ENCODE results near the gene SFT2D3.

The SFT2D3 gene

GRCh38 chr2:127721978-127722355 is 20.7 kb downstream of the SFT2D3 start:
- Histone ChIP-seq H3K4me2 (ENCODE audit: low read length) (no peak overlapping the region), H3K9me3 (replicated peaks; ENCODE audit: low read length) (no peaks in the 10 kb centered on the region), H3K9ac (ENCODE audit: low read depth, low read length) (no peak overlapping the region), H3K4me3 (ENCODE audit: low read length) (no peak overlapping the region), H3K27me3 (ENCODE audit: control insufficient read depth, insufficient read depth, low read length) (no peaks in the 10 kb centered on the region), H3K4me1 (ENCODE audit: control insufficient read depth, insufficient read depth, low read length) (peaks cover 10% of the 10 kb centered on the region), H3K36me3 (ENCODE audit: insufficient read depth, low read length) (peaks cover 56% of the 10 kb centered on the region)

- Histone ChIP-seq H3K27me3 (ENCODE audit: control insufficient read depth, insufficient read depth, low read length) (no peaks in the 10 kb centered on the region), H3K4me3 (ENCODE audit: low read length) (no peak overlapping the region), H3K36me3 (ENCODE audit: insufficient read depth, low read length) (peaks cover 51% of the 10 kb centered on the region), H3K4me2 (ENCODE audit: low read length) (no peak overlapping the region), H3K4me1 (ENCODE audit: control insufficient read depth, insufficient read depth, low read length) (peaks cover 10% of the 10 kb centered on the region), H3K9me3 (replicated peaks; ENCODE audit: low read length) (no peaks in the 10 kb centered on the region), H3K9ac (ENCODE audit: low read depth, low read length) (no peak overlapping the region)
Measured at GRCh38 chr2:127722807-127723206, 21.5 kb downstream of the SFT2D3 start.

- peaks cover 10% of the 10 kb centered on the region for H3K4me1 ChIP-seq (ENCODE audit: control insufficient read depth, insufficient read depth, low read length)
- H3K9ac ChIP-seq (ENCODE audit: low read depth, low read length), result no peak overlapping the region
Measured at GRCh38 chr2:127726158-127726880, 25.0 kb downstream of the SFT2D3 start.

GRCh38 chr2:127733113-127733815 is 32.0 kb downstream of the SFT2D3 start:
- H3K4me2 ChIP-seq (ENCODE audit: low read length), result peak overlapping the region; percentile 56
- H3K36me3 ChIP-seq (ENCODE audit: insufficient read depth, low read length), result peaks cover 3% of the 10 kb centered on the region
- H3K9ac ChIP-seq (ENCODE audit: low read depth, low read length), result peak overlapping the region; percentile 28
- H3K4me1 ChIP-seq (ENCODE audit: control insufficient read depth, insufficient read depth, low read length), result peaks cover 14% of the 10 kb centered on the region
- H3K27me3 ChIP-seq (ENCODE audit: control insufficient read depth, insufficient read depth, low read length), result no peaks in the 10 kb centered on the region
- no peaks in the 10 kb centered on the region for H3K9me3 ChIP-seq (replicated peaks; ENCODE audit: low read length)
- H3K4me3 ChIP-seq (ENCODE audit: low read length), result no peak overlapping the region

More at GRCh38 chr2:127726158-127726880, 25.0 kb downstream of the SFT2D3 start:
- no peaks in the 10 kb centered on the region for H3K9me3 ChIP-seq (replicated peaks; ENCODE audit: low read length)
- no peak overlapping the region for H3K4me3 ChIP-seq (ENCODE audit: low read length)
- H3K4me2 ChIP-seq (ENCODE audit: low read length), result no peak overlapping the region
- H3K36me3 ChIP-seq (ENCODE audit: insufficient read depth, low read length), result peaks cover 17% of the 10 kb centered on the region
- H3K27me3 ChIP-seq (ENCODE audit: control insufficient read depth, insufficient read depth, low read length), result no peaks in the 10 kb centered on the region

- Histone ChIP-seq H3K4me1 (ENCODE audit: control insufficient read depth, insufficient read depth, low read length) (peaks cover 14% of the 10 kb centered on the region), H3K4me3 (ENCODE audit: low read length) (peak overlapping the region; percentile 50), H3K27me3 (ENCODE audit: control insufficient read depth, insufficient read depth, low read length) (no peaks in the 10 kb centered on the region), H3K9ac (ENCODE audit: low read depth, low read length) (peak overlapping the region; percentile 28), H3K9me3 (replicated peaks; ENCODE audit: low read length) (no peaks in the 10 kb centered on the region), H3K4me2 (ENCODE audit: low read length) (peak overlapping the region; percentile 56), H3K36me3 (ENCODE audit: insufficient read depth, low read length) (peaks cover 3% of the 10 kb centered on the region)
Measured at GRCh38 chr2:127733816-127734537, 32.7 kb downstream of the SFT2D3 start.

DNA sequence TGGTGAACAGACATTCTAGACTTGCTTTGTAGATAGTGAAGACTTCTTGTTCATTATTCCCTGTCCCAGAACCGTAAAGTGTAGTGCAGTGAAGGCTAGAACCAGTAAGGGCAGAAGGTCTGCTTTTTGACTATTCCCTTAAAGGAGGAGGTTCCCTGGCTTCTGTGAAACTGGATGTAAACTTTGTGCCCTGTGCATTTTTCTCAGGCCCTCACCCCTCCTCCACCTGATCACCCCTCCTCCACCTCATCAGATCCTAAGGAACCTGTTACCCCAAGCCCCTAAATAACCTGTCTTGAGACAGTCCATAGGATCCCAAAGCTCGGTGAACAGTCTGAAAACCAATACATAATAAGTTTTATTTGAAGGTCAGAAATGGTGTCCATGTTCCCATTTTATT is 33.7 kb downstream of the SFT2D3 start:
- Histone ChIP-seq H3K9ac (ENCODE audit: low read depth, low read length) (no peak overlapping the region), H3K36me3 (ENCODE audit: insufficient read depth, low read length) (peaks cover 3% of the 10 kb centered on the region), H3K9me3 (replicated peaks; ENCODE audit: low read length) (no peaks in the 10 kb centered on the region), H3K4me2 (ENCODE audit: low read length) (no peak overlapping the region), H3K4me3 (ENCODE audit: low read length) (no peak overlapping the region), H3K27me3 (ENCODE audit: control insufficient read depth, insufficient read depth, low read length) (no peaks in the 10 kb centered on the region), H3K4me1 (ENCODE audit: control insufficient read depth, insufficient read depth, low read length) (peaks cover 14% of the 10 kb centered on the region)

DNA sequence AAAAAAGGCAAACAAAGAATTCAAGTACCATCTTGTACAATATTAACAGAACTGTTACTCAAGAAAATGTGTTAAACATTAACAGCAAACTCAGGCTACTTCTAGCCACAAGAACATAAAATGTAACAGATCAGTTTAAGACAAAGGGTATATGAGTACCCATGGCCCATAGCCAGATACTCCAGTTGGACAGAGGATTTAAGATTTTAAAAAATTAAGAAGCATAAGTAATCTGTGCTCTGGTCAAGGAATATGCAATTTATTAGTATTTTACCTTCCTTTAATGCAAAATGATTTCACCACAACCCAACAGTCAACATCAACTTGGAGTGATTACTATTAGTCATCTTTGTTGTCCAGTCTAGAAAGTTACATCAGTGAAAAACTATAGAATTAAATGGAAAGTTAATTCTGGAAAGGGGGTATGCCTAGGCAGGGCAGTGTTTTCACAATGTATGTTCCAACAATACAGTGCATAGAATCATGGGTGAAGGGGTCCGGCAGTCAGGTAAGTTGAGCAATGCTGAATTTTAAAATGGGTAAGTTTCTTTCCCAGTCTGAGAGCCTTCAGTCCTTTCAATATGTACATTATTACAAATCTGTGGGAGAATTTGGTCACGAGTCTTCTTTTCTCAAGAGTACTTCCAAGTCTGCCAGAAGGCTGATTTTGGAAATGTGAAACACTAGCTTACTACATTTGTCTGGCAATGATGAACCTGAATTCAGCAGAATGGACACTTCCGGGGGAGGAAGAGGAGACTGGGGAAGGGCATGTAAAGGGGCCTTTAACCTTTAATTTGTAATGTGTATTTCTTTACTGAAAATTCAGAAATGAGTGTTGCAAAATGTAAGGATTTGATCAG is 34.5 kb downstream of the SFT2D3 start:
- H3K27me3 ChIP-seq (ENCODE audit: control insufficient read depth, insufficient read depth, low read length), result no peaks in the 10 kb centered on the region
- no peaks in the 10 kb centered on the region for H3K9me3 ChIP-seq (replicated peaks; ENCODE audit: low read length)
- peaks cover 14% of the 10 kb centered on the region for H3K4me1 ChIP-seq (ENCODE audit: control insufficient read depth, insufficient read depth, low read length)
- peaks cover 3% of the 10 kb centered on the region for H3K36me3 ChIP-seq (ENCODE audit: insufficient read depth, low read length)
- no peak overlapping the region for H3K4me2 ChIP-seq (ENCODE audit: low read length)
- H3K9ac ChIP-seq (ENCODE audit: low read depth, low read length), result no peak overlapping the region
- no peak overlapping the region for H3K4me3 ChIP-seq (ENCODE audit: low read length)

DNA sequence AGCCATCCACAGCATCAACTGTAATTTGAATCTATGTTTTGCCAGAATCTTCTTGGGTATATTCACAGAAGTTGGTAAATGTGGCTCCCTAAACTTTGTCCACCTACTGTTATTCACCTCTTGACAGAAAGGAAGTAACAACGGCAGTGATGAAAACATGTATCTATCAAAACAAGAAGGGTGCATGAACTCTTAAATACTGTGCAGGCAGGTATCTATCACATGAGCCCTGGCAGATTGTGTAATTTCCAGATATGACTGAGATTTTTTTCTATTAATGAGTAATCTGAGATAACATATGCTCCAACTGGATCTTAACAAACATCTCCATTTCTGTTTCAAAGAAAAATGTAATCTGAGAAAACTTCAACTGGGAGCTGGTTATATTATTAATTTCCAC is 36.6 kb downstream of the SFT2D3 start:
- H3K36me3 ChIP-seq (ENCODE audit: insufficient read depth, low read length), result peaks cover 3% of the 10 kb centered on the region
- no peaks in the 10 kb centered on the region for H3K27me3 ChIP-seq (ENCODE audit: control insufficient read depth, insufficient read depth, low read length)
- no peak overlapping the region for H3K4me2 ChIP-seq (ENCODE audit: low read length)
- no peak overlapping the region for H3K9ac ChIP-seq (ENCODE audit: low read depth, low read length)
- H3K4me3 ChIP-seq (ENCODE audit: low read length), result no peak overlapping the region
- H3K9me3 ChIP-seq (replicated peaks; ENCODE audit: low read length), result no peaks in the 10 kb centered on the region
- peaks cover 14% of the 10 kb centered on the region for H3K4me1 ChIP-seq (ENCODE audit: control insufficient read depth, insufficient read depth, low read length)

DNA sequence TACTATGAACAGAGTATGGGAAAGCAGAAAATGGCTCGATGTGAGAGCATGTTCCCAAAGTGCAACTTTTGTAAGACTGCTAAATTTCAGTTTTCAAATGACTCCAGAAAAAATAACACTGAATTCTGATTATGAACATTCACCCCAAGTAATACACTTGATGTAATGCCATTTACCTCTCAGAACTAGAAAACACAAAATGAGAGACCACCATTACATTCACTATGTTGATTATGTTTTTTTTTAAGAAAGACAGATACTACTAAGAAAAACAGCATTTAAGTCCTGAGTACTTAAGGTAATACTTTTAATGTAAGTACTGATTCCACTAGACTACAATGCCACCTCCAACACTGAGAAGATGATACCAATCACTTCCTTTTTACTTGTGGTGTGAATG is 38.5 kb downstream of the SFT2D3 start:
- Histone ChIP-seq H3K4me2 (ENCODE audit: low read length) (no peak overlapping the region), H3K27me3 (ENCODE audit: control insufficient read depth, insufficient read depth, low read length) (no peaks in the 10 kb centered on the region), H3K36me3 (ENCODE audit: insufficient read depth, low read length) (peaks cover 12% of the 10 kb centered on the region), H3K9ac (ENCODE audit: low read depth, low read length) (no peak overlapping the region), H3K4me1 (ENCODE audit: control insufficient read depth, insufficient read depth, low read length) (peaks cover 3% of the 10 kb centered on the region), H3K4me3 (ENCODE audit: low read length) (no peak overlapping the region), H3K9me3 (replicated peaks; ENCODE audit: low read length) (no peaks in the 10 kb centered on the region)

DNA sequence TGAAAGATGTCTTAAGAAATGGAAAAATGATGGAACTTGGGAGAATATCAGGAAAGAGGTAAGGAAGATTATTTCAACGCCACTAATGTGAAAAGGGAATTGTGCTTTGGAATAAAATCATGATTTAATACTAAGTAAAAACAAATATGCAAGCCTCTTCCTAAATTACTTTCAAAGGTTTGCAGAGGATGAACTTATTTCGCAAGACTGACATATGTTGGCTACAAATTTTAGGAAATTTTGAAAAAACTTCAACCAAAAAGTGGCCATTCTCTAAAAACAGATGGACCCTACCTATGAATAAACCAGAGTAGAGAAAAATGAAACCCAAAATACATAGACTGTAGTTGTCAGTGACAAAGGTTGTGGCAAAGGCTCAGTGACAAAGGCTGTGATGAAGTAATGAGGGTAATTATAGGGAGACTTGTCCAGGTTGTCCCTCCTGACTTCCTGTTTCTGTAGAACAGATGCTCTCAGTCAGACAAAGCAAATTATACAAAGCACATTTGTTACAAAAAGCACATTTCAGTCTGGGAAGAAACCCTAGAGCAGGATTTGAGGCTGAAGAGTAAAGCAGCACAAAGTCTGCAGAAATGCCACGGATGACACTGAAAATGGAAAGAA is 39.5 kb downstream of the SFT2D3 start:
- Histone ChIP-seq H3K9me3 (replicated peaks; ENCODE audit: low read length) (no peaks in the 10 kb centered on the region), H3K4me2 (ENCODE audit: low read length) (no peak overlapping the region), H3K9ac (ENCODE audit: low read depth, low read length) (no peak overlapping the region), H3K4me1 (ENCODE audit: control insufficient read depth, insufficient read depth, low read length) (no peaks in the 10 kb centered on the region), H3K36me3 (ENCODE audit: insufficient read depth, low read length) (peaks cover 19% of the 10 kb centered on the region), H3K4me3 (ENCODE audit: low read length) (no peak overlapping the region), H3K27me3 (ENCODE audit: control insufficient read depth, insufficient read depth, low read length) (no peaks in the 10 kb centered on the region)

Data from skeletal muscle satellite cell (primary cell).